HG02610 (cell line): Measurements from ENCODE around the gene HDHD5.
"Not testable (repeated sequence)": the region's sequence is repeated elsewhere in the genome, so short reads cannot be mapped to it uniquely, and the experiment has no call there.

Experiments used
- ATAC-seq: cut with Tn5 transposase; IDR thresholded peaks from one replicate; pipeline ENCODE4 v1.9.1; 2021; ENCODE audit warnings: mild to moderate bottlenecking, moderate library complexity; ENCODE audit not compliant: unreplicated experiment

Gene HDHD5

GRCh38 chr22:17157714-17158113, 1.4 kb downstream of the HDHD5 start:
- no peak for ATAC-seq

GRCh38 chr22:17155941-17156340, 3.1 kb downstream of the HDHD5 start:
- ATAC-seq: no peak

GRCh38 chr22:17152971-17153370, 6.1 kb downstream of the HDHD5 start:
- ATAC-seq: no peak

- no peak for ATAC-seq
Observed at GRCh38 chr22:17152340-17152739, 6.7 kb downstream of the HDHD5 start.

GRCh38 chr22:17149076-17149815, 9.8 kb downstream of the HDHD5 start:
- ATAC-seq: no peak

- ATAC-seq: not testable (repeated sequence)
Observed at GRCh38 chr22:17147458-17147857, 11.6 kb downstream of the HDHD5 start.

- ATAC-seq: no peak
Observed at GRCh38 chr22:17145021-17145680, 13.9 kb downstream of the HDHD5 start.

GRCh38 chr22:17143826-17144225, 15.3 kb downstream of the HDHD5 start:
- ATAC-seq: no peak

- ATAC-seq: no peak
Observed at GRCh38 chr22:17143101-17143500, 16.0 kb downstream of the HDHD5 start.

- no peak for ATAC-seq
Observed at GRCh38 chr22:17140826-17141766, 18.0 kb downstream of the HDHD5 start.

- ATAC-seq: no peak
Observed at GRCh38 chr22:17140022-17140421, 19.1 kb downstream of the HDHD5 start.

GRCh38 chr22:17138513-17138912, 20.6 kb downstream of the HDHD5 start:
- ATAC-seq: no peak

- ATAC-seq: no peak
Observed at GRCh38 chr22:17137861-17138425, 21.1 kb downstream of the HDHD5 start.

- no peak for ATAC-seq
Observed at GRCh38 chr22:17137170-17137569, 21.9 kb downstream of the HDHD5 start.

- ATAC-seq: no peak
Observed at GRCh38 chr22:17135153-17135760, 23.8 kb downstream of the HDHD5 start.

- ATAC-seq: no peak
Observed at GRCh38 chr22:17133137-17133536, 25.9 kb downstream of the HDHD5 start.

GRCh38 chr22:17132112-17132511, 27.0 kb downstream of the HDHD5 start:
- ATAC-seq: no peak

GRCh38 chr22:17131686-17132085, 27.4 kb downstream of the HDHD5 start:
- ATAC-seq: no peak

GRCh38 chr22:17130199-17130598, 28.9 kb downstream of the HDHD5 start:
- no peak for ATAC-seq
